GM21825 (cell line): Measurements from ENCODE around the gene CHAC1.
"Not testable (repeated sequence)": the region's sequence is repeated elsewhere in the genome, so short reads cannot be mapped to it uniquely, and the experiment has no call there.

Experiments used
- ATAC-seq: cut with Tn5 transposase; IDR thresholded peaks from one replicate; pipeline ENCODE4 v1.9.1; 2021; ENCODE audit warnings: mild to moderate bottlenecking, moderate library complexity; ENCODE audit not compliant: unreplicated experiment

The CHAC1 gene

DNA sequence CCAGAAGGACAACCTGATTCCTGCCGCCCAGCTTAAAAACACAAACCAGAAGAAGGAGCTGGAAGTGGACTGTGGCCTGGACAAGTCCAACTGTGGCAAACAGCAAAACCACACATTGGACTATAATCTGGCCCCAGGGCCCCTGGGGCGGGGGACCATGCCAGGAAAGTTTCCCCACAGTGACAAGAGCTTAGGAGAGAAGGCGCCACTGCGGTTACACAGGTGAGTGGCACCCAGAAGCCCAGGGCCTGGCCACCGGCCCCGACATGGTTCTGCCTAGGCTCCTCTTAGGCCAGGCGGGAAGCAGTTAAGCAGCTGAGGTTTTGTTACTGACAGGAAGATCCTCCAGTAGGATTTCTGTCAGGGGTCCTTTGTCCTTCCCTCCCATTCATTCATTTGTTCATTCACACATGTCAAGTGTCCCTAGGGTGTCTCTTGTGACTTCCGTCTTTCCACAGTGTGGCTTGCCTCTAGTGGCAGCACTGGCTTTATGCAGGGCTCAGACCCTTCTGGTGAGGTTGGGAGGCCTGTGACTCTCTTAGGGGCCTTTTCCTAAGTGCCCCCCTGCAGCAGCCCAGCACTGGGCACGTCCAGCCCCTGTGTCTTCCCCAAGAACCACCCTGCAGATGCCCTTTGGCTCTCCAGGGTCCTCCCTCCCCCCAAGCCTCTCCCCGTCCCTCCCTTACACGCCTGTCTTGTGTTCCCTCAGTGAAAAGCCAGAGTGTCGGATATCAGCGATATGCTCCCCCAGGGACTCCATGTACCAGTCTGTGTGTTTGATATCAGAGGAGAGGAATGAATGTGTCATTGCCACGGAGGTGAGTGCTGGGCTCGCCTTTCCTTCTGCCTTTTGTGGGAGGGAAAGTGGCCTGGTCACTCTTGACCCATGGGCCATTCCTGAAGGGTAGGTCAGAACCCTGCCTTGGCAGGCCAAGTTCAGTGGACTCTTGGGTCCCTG lies 16.3 kb upstream of the CHAC1 start:
- ATAC-seq, result no peak

DNA sequence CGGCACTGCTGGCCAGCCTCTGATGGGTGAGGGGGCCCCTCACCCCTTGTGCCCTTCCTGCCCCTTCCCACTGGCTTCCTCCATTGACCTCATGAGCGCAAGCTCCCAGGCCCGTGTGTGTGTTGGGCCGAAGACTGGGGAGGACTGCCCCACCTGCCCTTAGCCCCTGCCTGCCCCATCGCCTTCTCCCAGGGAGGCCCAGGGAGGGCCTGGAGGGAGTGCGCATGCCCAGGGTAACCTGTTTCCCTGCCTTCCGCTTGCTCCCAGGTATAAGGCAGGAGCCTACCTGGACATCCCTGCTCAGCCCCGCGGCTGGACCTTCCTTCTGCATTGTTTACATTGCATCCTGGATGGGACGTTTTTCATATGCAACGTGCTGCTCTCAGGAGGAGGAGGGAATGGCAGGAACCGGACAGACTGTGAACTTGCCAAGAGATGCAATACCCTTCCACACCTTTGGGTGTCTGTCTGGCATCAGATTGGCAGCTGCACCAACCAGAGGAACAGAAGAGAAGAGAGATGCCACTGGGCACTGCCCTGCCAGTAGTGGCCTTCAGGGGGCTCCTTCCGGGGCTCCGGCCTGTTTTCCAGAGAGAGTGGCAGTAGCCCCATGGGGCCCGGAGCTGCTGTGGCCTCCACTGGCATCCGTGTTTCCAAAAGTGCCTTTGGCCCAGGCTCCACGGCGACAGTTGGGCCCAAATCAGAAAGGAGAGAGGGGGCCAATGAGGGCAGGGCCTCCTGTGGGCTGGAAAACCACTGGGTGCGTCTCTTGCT lies 15.3 kb upstream of the CHAC1 start:
- ATAC-seq, result no peak

GRCh38 chr15:40938536-40938870 lies 14.8 kb upstream of the CHAC1 start:
- no peak for ATAC-seq

- no peak for ATAC-seq
These were observed 12.9 kb upstream of the CHAC1 start for GRCh38 chr15:40940296-40940801.

GRCh38 chr15:40941068-40941527 lies 12.2 kb upstream of the CHAC1 start:
- no peak for ATAC-seq

GRCh38 chr15:40941528-40942336 lies 11.5 kb upstream of the CHAC1 start:
- peak; percentile 71 for ATAC-seq

DNA sequence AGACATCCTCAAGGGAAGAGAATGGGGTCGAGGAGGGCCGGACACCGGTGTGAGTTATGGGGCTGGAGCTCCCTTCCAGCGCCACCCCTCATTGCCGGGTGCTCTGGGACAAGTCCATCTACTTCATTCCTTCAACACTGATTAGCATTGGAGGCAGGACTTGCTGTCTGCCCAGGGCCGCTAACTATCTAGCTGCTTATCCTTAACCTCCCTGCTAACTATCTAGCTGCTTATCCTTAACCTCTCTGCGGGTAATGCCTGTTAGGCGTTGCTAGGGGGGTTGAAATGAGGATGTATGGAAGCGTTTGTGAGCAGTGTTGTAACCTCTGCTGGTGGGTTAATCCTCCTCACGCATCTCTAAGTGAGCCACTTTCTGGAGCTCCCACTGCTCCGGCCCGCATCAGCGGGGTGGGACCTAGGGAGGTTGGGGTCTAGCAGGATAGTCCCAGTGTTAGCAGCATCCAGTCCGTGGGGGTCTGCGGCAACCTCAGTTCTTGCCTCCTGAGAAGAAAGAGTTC lies 10.9 kb upstream of the CHAC1 start:
- ATAC-seq, result no peak

DNA sequence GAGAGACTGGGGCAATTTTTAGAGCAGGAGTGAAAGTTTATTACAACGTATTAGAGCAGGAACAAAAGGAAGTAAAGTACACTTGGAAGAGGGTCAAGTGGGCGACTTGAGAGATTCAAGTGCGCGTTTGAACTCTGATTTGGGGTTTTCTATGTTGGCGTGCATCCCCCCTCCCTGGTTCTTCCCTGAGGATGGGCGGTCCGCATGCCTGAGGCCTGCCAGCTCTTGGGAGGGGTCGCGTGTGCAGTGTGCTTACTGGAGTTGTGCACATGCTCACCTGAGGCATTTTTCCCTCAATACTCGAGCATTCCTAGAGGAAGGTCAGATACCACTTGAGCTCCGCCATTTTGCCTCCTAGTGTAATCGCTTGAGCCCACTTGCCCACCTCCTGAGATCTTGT lies 10.4 kb upstream of the CHAC1 start:
- no peak for ATAC-seq

DNA sequence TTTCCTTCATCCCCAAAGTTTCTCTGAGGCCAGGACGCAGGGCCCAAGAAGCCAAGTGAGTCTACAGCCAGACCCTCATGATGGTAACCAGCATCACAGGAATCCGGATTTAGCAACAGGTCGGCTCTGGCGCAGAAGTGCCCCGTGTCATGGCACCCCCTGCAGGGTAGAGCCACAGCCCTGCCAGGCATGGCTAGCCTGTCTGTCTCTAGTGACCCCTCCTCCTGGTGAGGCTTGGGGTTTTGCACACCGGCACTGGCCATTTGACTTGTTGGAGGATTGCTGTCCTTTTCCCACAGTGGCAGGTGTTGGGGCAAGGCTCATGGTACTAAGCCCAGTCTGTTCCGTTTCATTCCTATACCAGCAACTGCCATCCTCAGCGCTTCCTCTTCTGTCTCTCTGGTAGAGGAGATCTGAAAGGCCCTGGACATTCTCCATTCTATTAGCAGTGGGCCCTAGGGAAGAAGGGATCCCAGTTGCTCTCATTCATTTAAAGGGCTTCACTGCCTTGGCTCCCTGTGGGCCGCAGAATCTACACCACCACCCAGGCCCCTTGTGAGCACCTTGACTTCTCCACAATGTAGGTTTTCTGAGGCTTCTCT lies 9.4 kb upstream of the CHAC1 start:
- ATAC-seq, result no peak

GRCh38 chr15:40944510-40945296 lies 8.6 kb upstream of the CHAC1 start:
- no peak for ATAC-seq

DNA sequence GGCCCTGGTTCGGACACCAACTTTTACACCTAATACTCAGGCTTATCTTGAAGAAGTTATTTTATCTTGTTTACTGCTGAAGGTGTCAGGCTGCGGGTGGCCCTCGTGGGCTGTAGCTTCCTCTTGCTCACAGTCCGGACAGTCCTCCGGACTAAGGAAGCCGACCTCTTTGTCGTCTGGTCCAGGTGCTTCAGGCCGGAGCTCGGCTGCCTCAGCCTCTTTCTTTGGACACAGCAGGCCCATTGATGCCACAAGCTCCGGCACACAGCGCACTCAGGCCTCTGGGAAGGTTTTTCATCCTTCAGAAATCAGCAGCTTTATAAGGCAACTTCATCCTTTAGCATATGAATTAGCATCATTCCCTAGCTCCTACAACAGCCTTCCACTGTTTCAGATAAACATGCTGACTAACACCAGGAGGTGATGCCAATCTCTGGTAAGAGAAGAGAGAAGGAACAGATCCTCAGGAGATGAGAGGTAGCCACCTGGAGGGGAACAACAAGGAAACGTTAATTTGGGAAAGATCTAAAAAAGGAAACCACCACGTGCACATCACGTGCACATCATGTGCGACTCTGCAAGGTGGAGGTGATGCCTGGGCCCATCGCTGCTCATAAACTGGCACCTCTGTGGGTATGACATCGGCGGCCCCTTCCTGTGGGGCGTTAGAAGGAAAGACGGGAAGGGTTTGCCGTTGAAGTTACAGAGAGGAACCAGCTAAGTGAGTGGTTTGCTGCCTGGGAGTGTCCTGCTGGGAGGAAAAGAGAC lies 4.4 kb upstream of the CHAC1 start:
- no peak for ATAC-seq

- no peak for ATAC-seq
These were observed 3.5 kb upstream of the CHAC1 start for GRCh38 chr15:40949756-40950207.

- ATAC-seq, result no peak
These were observed 1.5 kb upstream of the CHAC1 start for GRCh38 chr15:40951764-40952163.

GRCh38 chr15:40952301-40952900 lies 870 bp upstream of the CHAC1 start:
- ATAC-seq, result no peak

DNA sequence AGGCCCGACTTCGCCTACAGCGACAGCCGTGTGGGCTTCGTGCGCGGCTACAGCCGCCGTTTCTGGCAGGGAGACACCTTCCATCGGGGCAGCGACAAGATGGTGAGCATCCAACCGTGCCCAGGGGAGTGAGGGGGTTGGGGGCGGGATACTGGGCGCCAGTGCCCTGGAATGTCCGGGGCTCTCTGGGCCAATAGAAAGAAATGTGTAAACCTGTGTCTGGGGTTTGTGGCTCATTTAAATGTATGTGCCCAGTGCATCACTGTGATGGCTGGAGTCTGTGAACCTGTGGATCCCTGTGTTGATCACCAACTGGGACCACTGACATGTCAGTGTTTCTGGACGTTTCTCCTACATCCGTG lies 423 bp downstream of the CHAC1 start:
- no peak for ATAC-seq

- not testable (repeated sequence) for ATAC-seq
These were observed 1.0 kb downstream of the CHAC1 start for GRCh38 chr15:40954158-40954848.

DNA sequence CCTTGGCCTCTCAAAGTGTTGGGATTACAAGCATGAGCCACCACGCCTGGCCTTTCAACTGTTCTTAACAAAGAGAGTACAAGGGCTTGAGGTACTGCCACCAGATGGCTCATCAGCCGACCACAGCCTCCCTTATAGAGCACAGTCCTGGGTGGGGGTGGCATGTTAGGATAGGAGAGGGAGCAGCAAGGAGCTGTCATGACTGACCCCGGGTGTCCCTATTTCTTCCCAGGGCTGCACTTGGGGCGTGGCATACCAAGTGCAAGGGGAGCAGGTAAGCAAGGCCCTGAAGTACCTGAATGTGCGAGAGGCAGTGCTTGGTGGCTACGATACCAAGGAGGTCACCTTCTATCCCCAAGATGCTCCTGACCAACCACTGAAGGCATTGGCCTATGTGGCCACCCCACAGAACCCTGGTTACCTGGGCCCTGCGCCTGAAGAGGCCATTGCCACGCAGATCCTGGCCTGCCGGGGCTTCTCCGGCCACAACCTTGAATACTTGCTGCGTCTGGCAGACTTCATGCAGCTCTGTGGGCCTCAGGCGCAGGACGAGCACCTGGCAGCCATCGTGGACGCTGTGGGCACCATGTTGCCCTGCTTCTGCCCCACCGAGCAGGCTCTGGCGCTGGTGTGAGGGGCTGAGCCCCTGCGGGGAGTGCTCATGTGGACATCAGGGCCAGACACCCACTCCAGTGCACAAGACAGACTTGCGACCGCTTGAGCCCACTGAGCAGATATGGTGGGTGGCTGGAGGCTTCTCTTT lies 2.1 kb downstream of the CHAC1 start:
- ATAC-seq, result no peak
